ENCODE data around the gene CDK5RAP3. TPM values are rescaled to one million over a fixed set of nuclear protein-coding genes. Genes with fewer than 3 reads are reported as not detected.

CDK5RAP3 gene
- polyA plus RNA-seq, 1 experiment: 71.2 TPM

DNA sequence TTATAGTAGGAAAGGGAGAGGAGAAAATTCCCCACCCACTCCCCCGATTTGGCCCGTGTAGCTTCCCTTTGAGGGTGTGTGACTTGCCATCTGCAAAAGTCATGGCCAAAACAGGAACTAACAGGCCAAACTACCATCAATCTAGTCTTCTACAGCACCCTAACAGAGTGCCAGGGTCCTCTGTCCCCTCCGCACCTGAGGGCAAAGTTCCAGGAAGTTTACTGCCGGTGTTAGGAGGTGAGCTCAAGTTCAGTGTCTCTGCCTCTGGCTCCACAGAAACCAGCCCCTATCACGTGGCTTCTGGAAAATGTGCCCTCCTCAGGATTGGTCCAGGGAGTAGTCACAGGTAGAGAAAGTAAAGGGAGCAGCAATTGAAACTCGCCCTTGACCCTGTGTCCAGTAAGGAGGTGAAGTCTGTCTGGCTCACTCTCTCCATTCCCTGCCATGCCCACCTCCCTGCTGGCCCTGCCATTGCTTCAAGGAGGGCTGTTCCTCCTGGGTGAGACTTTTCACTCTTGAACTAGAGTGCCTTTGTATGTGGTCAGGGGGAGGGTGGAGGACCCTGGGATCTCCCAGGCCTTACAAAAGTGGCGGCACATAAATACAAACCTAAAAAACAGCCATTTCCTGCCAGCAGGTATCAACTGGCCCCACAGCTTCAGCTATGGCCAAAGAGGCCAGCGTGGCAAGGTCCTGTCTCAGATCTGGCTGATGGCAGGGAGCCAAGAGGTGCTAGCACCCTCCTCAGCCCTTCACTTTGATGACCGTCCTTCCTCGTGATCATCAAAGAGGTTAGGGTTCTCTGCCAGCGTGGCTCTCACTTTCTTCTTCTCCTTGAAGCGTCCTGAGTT is 18.5 kb upstream of the CDK5RAP3 start:
- TF ChIP-seq, protein P1, sequence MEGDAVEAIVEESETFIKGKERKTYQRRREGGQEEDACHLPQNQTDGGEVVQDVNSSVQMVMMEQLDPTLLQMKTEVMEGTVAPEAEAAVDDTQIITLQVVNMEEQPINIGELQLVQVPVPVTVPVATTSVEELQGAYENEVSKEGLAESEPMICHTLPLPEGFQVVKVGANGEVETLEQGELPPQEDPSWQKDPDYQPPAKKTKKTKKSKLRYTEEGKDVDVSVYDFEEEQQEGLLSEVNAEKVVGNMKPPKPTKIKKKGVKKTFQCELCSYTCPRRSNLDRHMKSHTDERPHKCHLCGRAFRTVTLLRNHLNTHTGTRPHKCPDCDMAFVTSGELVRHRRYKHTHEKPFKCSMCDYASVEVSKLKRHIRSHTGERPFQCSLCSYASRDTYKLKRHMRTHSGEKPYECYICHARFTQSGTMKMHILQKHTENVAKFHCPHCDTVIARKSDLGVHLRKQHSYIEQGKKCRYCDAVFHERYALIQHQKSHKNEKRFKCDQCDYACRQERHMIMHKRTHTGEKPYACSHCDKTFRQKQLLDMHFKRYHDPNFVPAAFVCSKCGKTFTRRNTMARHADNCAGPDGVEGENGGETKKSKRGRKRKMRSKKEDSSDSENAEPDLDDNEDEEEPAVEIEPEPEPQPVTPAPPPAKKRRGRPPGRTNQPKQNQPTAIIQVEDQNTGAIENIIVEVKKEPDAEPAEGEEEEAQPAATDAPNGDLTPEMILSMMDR (IDR thresholded peaks at IDR 0.05; ENCODE audit: low read depth, low read length): no peak
- no peak for DNase-seq (ENCODE audit: low read depth, low spot score)
- H3K9me3 ChIP-seq (ENCODE audit: control insufficient read depth, insufficient read depth, low read length): no peaks in the 10 kb centered on the region
- H3K4me3 ChIP-seq (ENCODE audit: low read depth, low read length): no peak overlapping the region
- CTCF ChIA-PET: interaction anchor here (7.9 to 8.3 kb wide), 2 partner anchors 17 to 64 kb away, joined by 125 to 180 read pairs; partner anchors contain the start of gene CDK5RAP3
- no peaks in the 10 kb centered on the region for H3K27me3 ChIP-seq (ENCODE audit: control insufficient read depth, insufficient read depth, low read length)
- no peak overlapping the region for H3K27ac ChIP-seq (ENCODE audit: low read depth, low read length)
- POLR2A ChIA-PET: interaction anchor here (1.0 kb wide), 1 partner anchor 18 kb away, joined by 4 read pairs; the partner anchor contains the start of gene CDK5RAP3

DNA sequence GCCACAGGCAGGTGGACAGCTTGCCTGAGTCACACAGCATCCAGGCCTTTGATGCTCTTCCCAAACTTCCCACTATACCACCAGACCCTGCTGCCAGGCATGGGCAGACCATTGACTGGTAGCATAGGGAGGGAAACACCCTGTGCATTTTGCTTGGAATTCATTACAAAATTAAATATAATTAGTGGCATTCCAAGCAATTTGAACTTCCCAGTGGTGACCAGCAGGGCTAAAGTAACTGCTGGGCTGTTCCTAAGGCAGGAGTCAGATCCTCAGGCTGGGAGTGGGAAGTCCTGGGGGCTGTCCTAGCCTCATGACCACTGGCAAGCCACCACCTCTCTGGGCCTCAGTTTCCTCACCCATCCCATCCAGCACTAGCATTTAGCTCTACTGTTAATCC is 17.0 kb upstream of the CDK5RAP3 start:
- TF ChIP-seq, protein P1 (IDR thresholded peaks at IDR 0.05; ENCODE audit: low read depth, low read length): peak; percentile 21; the same call in 1 of the 2 replicates
- no peak for DNase-seq (ENCODE audit: low read depth, low spot score)

DNA sequence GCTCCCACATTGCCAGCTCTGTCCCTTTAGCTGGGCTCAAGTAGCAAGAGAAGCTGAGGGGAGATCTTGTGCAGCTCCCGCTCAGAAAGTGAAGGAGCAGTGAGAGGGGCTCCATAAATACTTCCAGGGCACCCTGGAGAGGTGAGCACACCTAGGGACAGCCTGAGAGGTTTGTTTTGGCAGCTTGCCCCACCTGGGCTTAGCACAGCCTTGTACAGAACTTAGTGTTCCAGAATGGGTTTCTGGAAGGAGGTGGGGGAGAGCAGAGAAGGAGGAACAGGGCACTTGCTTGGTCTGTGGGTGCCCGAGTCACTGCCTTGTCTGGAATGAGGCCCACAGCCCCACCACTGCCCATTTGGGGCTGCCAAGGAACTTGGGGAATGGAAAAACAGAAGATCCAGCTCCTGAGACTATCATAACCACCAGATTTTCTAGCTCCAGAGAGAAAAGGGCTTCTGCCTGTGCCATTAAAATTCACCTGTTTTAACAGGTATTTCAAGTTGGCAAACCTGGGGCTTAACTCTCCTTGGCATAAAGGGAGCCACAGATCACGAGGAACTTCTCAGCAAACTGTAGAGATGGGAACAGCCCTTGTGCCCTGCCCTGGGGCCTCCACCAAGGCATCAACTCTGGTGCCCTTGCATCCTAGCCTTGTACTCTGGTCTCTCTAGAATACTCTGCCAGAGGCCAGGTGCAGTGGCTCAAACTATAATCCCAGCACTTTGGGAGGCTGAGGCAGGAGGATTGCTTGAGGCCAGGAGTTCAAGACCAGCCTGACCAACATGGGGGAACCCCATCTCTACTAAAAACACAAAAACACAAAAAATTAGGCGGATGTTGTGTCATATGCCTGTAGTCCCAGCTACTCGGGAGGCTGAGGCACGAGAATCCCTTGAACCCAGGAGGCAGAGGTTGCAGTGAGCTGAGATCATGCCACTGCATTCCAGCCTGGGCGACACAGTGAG is 15.1 kb upstream of the CDK5RAP3 start:
- no peak for DNase-seq (ENCODE audit: low read depth, low spot score)
- ChIA-PET CTCF (interaction anchor here (0.9 to 4.9 kb wide), 5 partner anchors 9 to 63 kb away, joined by 4 to 32 read pairs (median 9); partner anchors contain the start of gene CDK5RAP3), POLR2A (interaction anchor here (0.6 kb wide), 1 partner anchor 81 kb away, joined by 3 read pairs; no protein-coding TSS in a partner anchor)
- no peak overlapping the region for H3K27ac ChIP-seq (ENCODE audit: low read depth, low read length)
- H3K9me3 ChIP-seq (ENCODE audit: control insufficient read depth, insufficient read depth, low read length): no peaks in the 10 kb centered on the region
- H3K4me3 ChIP-seq (ENCODE audit: low read depth, low read length): no peak overlapping the region
- TF ChIP-seq, protein P1 (IDR thresholded peaks at IDR 0.05; ENCODE audit: low read depth, low read length): no peak
- H3K27me3 ChIP-seq (ENCODE audit: control insufficient read depth, insufficient read depth, low read length): peaks cover 5% of the 10 kb centered on the region

More for the DNA sequence above, 17.0 kb upstream of the CDK5RAP3 start:
- H3K27me3 ChIP-seq (ENCODE audit: control insufficient read depth, insufficient read depth, low read length): peaks cover 3% of the 10 kb centered on the region
- no peaks in the 10 kb centered on the region for H3K9me3 ChIP-seq (ENCODE audit: control insufficient read depth, insufficient read depth, low read length)
- ChIA-PET POLR2A (no interaction called here), CTCF (interaction anchor here (1.4 to 4.9 kb wide), 2 partner anchors 8 to 17 kb away, joined by 3 to 32 read pairs; partner anchors contain the start of gene CDK5RAP3)
- H3K4me3 ChIP-seq (ENCODE audit: low read depth, low read length): no peak overlapping the region
- no peak overlapping the region for H3K27ac ChIP-seq (ENCODE audit: low read depth, low read length)

DNA sequence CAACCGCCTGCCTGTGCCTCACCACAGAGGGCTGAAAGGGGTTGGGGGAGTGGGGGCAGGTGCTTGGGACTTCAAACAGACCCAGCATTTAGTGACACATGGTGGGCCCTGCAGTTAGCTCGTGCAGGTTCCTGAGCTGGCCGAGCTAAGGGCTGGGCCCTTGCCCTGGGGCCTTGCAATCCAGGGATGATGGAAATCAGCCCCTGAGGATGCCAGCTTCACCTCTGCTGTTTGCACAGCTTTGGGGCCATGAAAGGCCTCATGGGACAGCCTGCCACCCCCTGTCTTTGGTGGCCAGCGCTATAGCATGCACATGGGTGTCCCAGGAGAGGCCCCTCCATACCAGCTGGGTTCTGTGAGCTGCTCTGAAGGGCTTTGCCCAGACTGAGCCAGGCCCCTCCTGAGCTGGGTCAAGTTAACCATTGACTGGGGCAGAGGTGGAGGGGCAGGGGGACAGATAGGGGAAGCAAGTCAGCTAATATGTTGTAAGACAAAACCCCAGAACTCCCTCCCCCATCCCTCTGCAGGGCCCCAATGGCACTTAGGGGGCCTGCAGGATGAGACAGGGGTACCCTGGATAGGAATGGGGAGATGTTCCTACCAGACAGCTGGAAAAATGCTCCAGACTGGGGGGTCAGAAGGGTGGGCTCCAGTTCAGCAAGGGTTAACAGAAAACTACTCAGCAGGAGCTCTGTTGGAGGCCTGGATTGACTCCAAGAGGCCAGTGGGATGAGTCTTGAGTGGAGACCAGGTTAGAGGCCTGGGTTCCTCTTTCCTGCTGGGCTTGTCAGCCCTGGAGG is 13.9 kb upstream of the CDK5RAP3 start:
- TF ChIP-seq, protein P1 (IDR thresholded peaks at IDR 0.05; ENCODE audit: low read depth, low read length): no peak
- Histone ChIP-seq H3K27me3 (ENCODE audit: control insufficient read depth, insufficient read depth, low read length) (peaks cover 7% of the 10 kb centered on the region), H3K27ac (ENCODE audit: low read depth, low read length) (no peak overlapping the region), H3K4me3 (ENCODE audit: low read depth, low read length) (no peak overlapping the region), H3K9me3 (ENCODE audit: control insufficient read depth, insufficient read depth, low read length) (no peaks in the 10 kb centered on the region)
- no peak for DNase-seq (ENCODE audit: low read depth, low spot score)
- POLR2A ChIA-PET: interaction anchor here (0.5 kb wide), 1 partner anchor 12 kb away, joined by 5 read pairs; no protein-coding TSS in a partner anchor
- CTCF ChIA-PET: interaction anchor here (0.7 to 4.9 kb wide), 5 partner anchors 9 to 62 kb away, joined by 3 to 32 read pairs (median 5); partner anchors contain the start of gene CDK5RAP3

Measured in AG04450 (cell line).